ENCODE results near the gene ZNF615.

ZNF615 gene

GRCh38 chr19:52022193-52022592 is 14.2 kb upstream of the ZNF615 start:
- H3K4me1 ChIP-seq (ENCODE audit: control insufficient read depth, insufficient read depth, low read length): no peaks in the 10 kb centered on the region
- no peak overlapping the region for H3K27ac ChIP-seq (ENCODE audit: extremely low read depth, low read depth, low read length)
- ChIA-PET CTCF (no interaction called here), POLR2A (no interaction called here)
- no peak overlapping the region for H3K4me3 ChIP-seq (ENCODE audit: low read depth, low read length)
- TF ChIP-seq ZNF501 (tag by site-specific recombination; IDR thresholded peaks at IDR 0.05) (no peak), ZNF37A (tag by site-specific recombination; IDR thresholded peaks at IDR 0.05) (no peak), FEZF1 (tag by site-specific recombination; IDR thresholded peaks at IDR 0.05) (no peak), ZNF692 (tag by site-specific recombination; IDR thresholded peaks at IDR 0.05) (no peak), ZNF157 (tag by site-specific recombination; IDR thresholded peaks at IDR 0.05) (no peak), ZNF558 (tag by site-specific recombination; IDR thresholded peaks at IDR 0.05) (no peak), ZNF398 (tag by site-specific recombination; IDR thresholded peaks at IDR 0.05) (no peak), ZBTB1 (tag by site-specific recombination; IDR thresholded peaks at IDR 0.05) (no peak), ZNF350 (tag by site-specific recombination; IDR thresholded peaks at IDR 0.05) (no peak), ZNF658 (tag by site-specific recombination; IDR thresholded peaks at IDR 0.05) (no peak), ZFP41 (tag by site-specific recombination; IDR thresholded peaks at IDR 0.05; ENCODE audit: borderline replicate concordance) (no peak), ZNF76 (tag by site-specific recombination; IDR thresholded peaks at IDR 0.05; ENCODE audit: borderline replicate concordance, low read depth) (no peak), ZNF2 (tag by site-specific recombination; IDR thresholded peaks at IDR 0.05) (no peak), ZNF221 (tag by site-specific recombination; IDR thresholded peaks at IDR 0.05; ENCODE audit: borderline replicate concordance) (no peak), KLF8 (tag by site-specific recombination; IDR thresholded peaks at IDR 0.05) (no peak), ZNF785 (tag by site-specific recombination; IDR thresholded peaks at IDR 0.05) (no peak), ZNF311 (tag by site-specific recombination; IDR thresholded peaks at IDR 0.05; ENCODE audit: borderline replicate concordance) (no peak)
- H3K36me3 ChIP-seq (ENCODE audit: control insufficient read depth in 2 of 2, insufficient read depth in 1 of 2, low read length in 2 of 2): peaks cover 75 to 93% of the 10 kb centered on the region in 2 experiments
- peaks cover 8% of the 10 kb centered on the region for H3K9me3 ChIP-seq (ENCODE audit: control insufficient read depth, insufficient read depth, low read depth, low read length)

- Histone ChIP-seq H3K9me3 (ENCODE audit: control insufficient read depth, insufficient read depth, low read depth, low read length) (peaks cover 13% of the 10 kb centered on the region), H3K27ac (ENCODE audit: extremely low read depth, low read depth, low read length) (no peak overlapping the region), H3K4me3 (ENCODE audit: low read depth, low read length) (no peak overlapping the region), H3K36me3 (ENCODE audit: control insufficient read depth in 2 of 2, insufficient read depth in 1 of 2, low read length in 2 of 2) (peaks cover 89 to 97% of the 10 kb centered on the region in 2 experiments), H3K4me1 (ENCODE audit: control insufficient read depth, insufficient read depth, low read length) (no peaks in the 10 kb centered on the region)
- TF ChIP-seq KLF9 (tag by site-specific recombination; IDR thresholded peaks at IDR 0.05; ENCODE audit: low read depth) (no peak), ZNF555 (tag by site-specific recombination; conservative IDR thresholded peaks at IDR 0.05) (no peak), ZNF514 (tag by site-specific recombination; IDR thresholded peaks at IDR 0.05) (no peak)
- CTCF ChIA-PET: no interaction called here
- POLR2A ChIA-PET: no interaction called here
Observed at GRCh38 chr19:52020506-52020905, 12.5 kb upstream of the ZNF615 start.

GRCh38 chr19:52010674-52011073 is 2.7 kb upstream of the ZNF615 start:
- CTCF ChIA-PET: no interaction called here
- Histone ChIP-seq H3K27ac (ENCODE audit: extremely low read depth, low read depth, low read length) (no peak overlapping the region), H3K36me3 (ENCODE audit: control insufficient read depth in 2 of 2, insufficient read depth in 1 of 2, low read length in 2 of 2) (peaks cover 5 to 22% of the 10 kb centered on the region in 2 experiments; a peak in 2 of 3 replicates), H3K9me3 (ENCODE audit: control insufficient read depth, insufficient read depth, low read depth, low read length) (peaks cover 6% of the 10 kb centered on the region), H3K4me1 (ENCODE audit: control insufficient read depth, insufficient read depth, low read length) (no peaks in the 10 kb centered on the region), H3K4me3 (ENCODE audit: low read depth, low read length) (no peak overlapping the region)
- POLR2A ChIA-PET: no interaction called here
- no peak for TF ChIP-seq KLF9 (tag by site-specific recombination; IDR thresholded peaks at IDR 0.05; ENCODE audit: low read depth)

All from HEK293 (cell line).